Body of pancreas (tissue), 4 donors: Measurements from ENCODE around the gene OR51L1. TPM values are rescaled to one million over a fixed set of nuclear protein-coding genes. Genes with fewer than 3 reads are reported as not detected.

Experiments
- ATAC-seq: fragments of 150-250 bp; one replicate; pipeline ENCODE4 v1.9.1; 2016
- DNase-seq, 4 donors: peaks; one replicate each; pipeline ENCODE4 v3.0.0-alpha.2; 2019
- H3K27ac ChIP-seq, 4 donors: fragments of 200-600 bp; sonication (generic); 1 replicate in 3 of 4; 2 replicates in 1 of 4; pipeline versions ENCODE4 v1.5.1 to v1.6.1; 2016 to 2019; ENCODE audit warnings: mild to moderate bottlenecking in 1 of 4, mixed read lengths in 1 of 4, moderate library complexity in 1 of 4
- H3K27me3 ChIP-seq, 2 donors: fragments of 200-600 bp; sonication (generic); one replicate each; pipeline ENCODE4 v1.6.0; 2016; ENCODE audit warnings: mild to moderate bottlenecking in 1 of 2
- H3K36me3 ChIP-seq, 2 donors: fragments of 200-600 bp; sonication (generic); replicated peaks in 1 of 2; 2 replicates each; pipeline ENCODE4 v1.5.1; 2016; ENCODE audit warnings: low read depth in 2 of 2; ENCODE audit not compliant: insufficient read depth in 1 of 2
- H3K4me1 ChIP-seq: fragments of 200-600 bp; sonication (generic); one replicate; pipeline ENCODE4 v1.6.0; 2016
- H3K4me3 ChIP-seq, 2 donors: fragments of 200-600 bp; sonication (generic); 1 replicate in 1 of 2; 2 replicates in 1 of 2; pipeline ENCODE4 v1.5.1; 2016 to 2019
- H3K9me3 ChIP-seq, 3 donors: fragments of 200-600 bp; sonication (generic); 1 replicate in 2 of 3; 2 replicates in 1 of 3; pipeline ENCODE4 v1.5.1; 2016
- POLR2A ChIP-seq, 3 donors: fragments of 450-650 bp; IDR thresholded peaks; one replicate each; pipeline ENCODE4 v1.6.1; 2016; ENCODE audit warnings: antibody characterized with exemption in 3 of 3, mild to moderate bottlenecking in 2 of 3
- WGBS, 2 donors: methylation state at CpG; one replicate each; pipeline ENCODE4 v1.1.5; 2017; 5-methylcytosine and 5-hydroxymethylcytosine counted together
- intact Hi-C: fragments of 100-400 bp; cut with DNase I; formaldehyde crosslinking; loops from one replicate; pipeline ENCODE4 v1.15.1; 2023
- total RNA-seq, 2 donors: library from RNA; depleted of rRNA; stranded (reverse); fragments of >200 nt; gene quantifications; one replicate each; pipeline ENCODE4 v1.1.0, GENCODE V29; 2016
- TF ChIP-seq, protein P1 (sequence below), 7 experiments: fragments of 450-650 bp in 4 of 7; fragments of 200-600 bp in 3 of 7; sonication (generic) in 3 of 7; IDR thresholded peaks; one replicate each; pipeline ENCODE4 v1.5.1; 2016 to 2019; ENCODE audit warnings: antibody characterized with exemption in 7 of 7

Gene OR51L1
- total RNA-seq, 2 donors from 2014 or later, result not detected

DNA sequence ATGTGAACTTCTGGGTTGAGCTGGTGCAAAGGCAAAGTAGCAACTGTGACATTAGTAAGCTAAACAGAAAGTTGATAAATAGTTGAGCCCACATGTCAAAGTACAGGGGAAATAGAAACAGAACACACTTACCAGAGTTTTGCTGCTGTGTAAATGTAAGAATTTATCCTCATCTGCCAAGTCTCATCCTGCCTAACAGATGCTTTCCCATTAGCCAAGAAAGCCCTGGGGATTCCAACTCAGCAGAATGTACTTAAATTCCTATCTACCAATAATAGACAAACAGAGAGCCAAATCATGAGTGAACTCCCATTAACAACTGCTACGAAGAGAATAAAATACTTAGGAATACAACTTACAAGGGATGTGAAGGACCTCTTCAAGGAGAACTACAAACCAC lies 31.8 kb upstream of the OR51L1 start:
- TF ChIP-seq, protein P1, sequence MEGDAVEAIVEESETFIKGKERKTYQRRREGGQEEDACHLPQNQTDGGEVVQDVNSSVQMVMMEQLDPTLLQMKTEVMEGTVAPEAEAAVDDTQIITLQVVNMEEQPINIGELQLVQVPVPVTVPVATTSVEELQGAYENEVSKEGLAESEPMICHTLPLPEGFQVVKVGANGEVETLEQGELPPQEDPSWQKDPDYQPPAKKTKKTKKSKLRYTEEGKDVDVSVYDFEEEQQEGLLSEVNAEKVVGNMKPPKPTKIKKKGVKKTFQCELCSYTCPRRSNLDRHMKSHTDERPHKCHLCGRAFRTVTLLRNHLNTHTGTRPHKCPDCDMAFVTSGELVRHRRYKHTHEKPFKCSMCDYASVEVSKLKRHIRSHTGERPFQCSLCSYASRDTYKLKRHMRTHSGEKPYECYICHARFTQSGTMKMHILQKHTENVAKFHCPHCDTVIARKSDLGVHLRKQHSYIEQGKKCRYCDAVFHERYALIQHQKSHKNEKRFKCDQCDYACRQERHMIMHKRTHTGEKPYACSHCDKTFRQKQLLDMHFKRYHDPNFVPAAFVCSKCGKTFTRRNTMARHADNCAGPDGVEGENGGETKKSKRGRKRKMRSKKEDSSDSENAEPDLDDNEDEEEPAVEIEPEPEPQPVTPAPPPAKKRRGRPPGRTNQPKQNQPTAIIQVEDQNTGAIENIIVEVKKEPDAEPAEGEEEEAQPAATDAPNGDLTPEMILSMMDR (IDR thresholded peaks at IDR 0.05), result no peak
- TF ChIP-seq POLR2A (IDR thresholded peaks at IDR 0.05), result no peak
- Histone ChIP-seq H3K9me3 (no peaks in the 10 kb centered on the region), H3K27me3 (no peaks in the 10 kb centered on the region), H3K27ac (no peak overlapping the region), H3K4me1 (peaks cover 1% of the 10 kb centered on the region), H3K36me3 (no peaks in the 10 kb centered on the region), H3K4me3 (no peak overlapping the region)
- intact Hi-C loops, result no loop called here
- ATAC-seq (no peak), DNase-seq (no peak)
- WGBS, 2 donors, result 70 to 79% methylated on average over 1 of the region's 1 CpG

- no peak for TF ChIP-seq POLR2A (IDR thresholded peaks at IDR 0.05)
- TF ChIP-seq, protein P1 (IDR thresholded peaks at IDR 0.05), result no peak
- no peaks in the 10 kb centered on the region for H3K4me1 ChIP-seq
- H3K36me3 ChIP-seq, result no peaks in the 10 kb centered on the region
- no peaks in the 10 kb centered on the region for H3K9me3 ChIP-seq
- WGBS, 2 donors, result 82 to 86% methylated on average over 5 of the region's 5 CpGs
- no peak for ATAC-seq
- no peak for DNase-seq
- intact Hi-C loops, result no loop called here
- no peak overlapping the region for H3K4me3 ChIP-seq
- H3K27ac ChIP-seq, result no peak overlapping the region
- H3K27me3 ChIP-seq, result no peaks in the 10 kb centered on the region
Measured at GRCh38 chr11:4975436-4975835, 19.2 kb upstream of the OR51L1 start.

GRCh38 chr11:4979036-4979435 lies 15.6 kb upstream of the OR51L1 start:
- Histone ChIP-seq H3K27me3 (no peaks in the 10 kb centered on the region), H3K4me1 (peaks cover 10% of the 10 kb centered on the region), H3K4me3 (no peak overlapping the region), H3K36me3 (no peaks in the 10 kb centered on the region), H3K9me3 (no peaks in the 10 kb centered on the region), H3K27ac (no peak overlapping the region)
- TF ChIP-seq POLR2A (IDR thresholded peaks at IDR 0.05), result no peak
- TF ChIP-seq, protein P1 (IDR thresholded peaks at IDR 0.05), result no peak
- intact Hi-C loops, result no loop called here
- DNase-seq (no peak), ATAC-seq (no peak)
- 36 to 49% methylated on average over 3 of the region's 3 CpGs for WGBS, 2 donors

DNA sequence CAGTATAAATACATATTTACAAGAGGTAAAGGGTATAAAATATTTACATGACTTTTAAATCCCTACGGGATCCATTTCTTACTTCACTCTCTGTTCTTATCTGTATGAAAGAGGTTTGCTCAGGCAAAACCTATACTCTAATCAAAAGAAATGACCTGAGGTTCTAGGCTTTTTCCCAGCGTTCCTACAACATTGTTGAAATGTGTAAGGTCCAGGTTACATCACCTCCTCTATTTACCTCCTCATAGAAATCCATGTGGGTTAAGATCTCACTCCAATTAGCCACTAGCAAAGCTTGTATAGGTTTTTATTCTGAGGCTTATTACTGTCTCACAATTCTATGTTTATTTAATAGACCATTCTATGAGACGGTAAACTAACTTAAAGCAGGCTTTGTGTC lies 12.0 kb upstream of the OR51L1 start:
- H3K36me3 ChIP-seq, result no peaks in the 10 kb centered on the region
- DNase-seq, result no peak
- 64 to 65% methylated on average over 3 of the region's 3 CpGs for WGBS, 2 donors
- TF ChIP-seq, protein P1 (IDR thresholded peaks at IDR 0.05), result no peak
- no peak for TF ChIP-seq POLR2A (IDR thresholded peaks at IDR 0.05)
- H3K4me1 ChIP-seq, result peaks cover 13% of the 10 kb centered on the region
- H3K9me3 ChIP-seq, result no peaks in the 10 kb centered on the region
- ATAC-seq, result no peak
- intact Hi-C loops, result no loop called here
- no peak overlapping the region for H3K27ac ChIP-seq
- no peak overlapping the region for H3K4me3 ChIP-seq
- no peaks in the 10 kb centered on the region for H3K27me3 ChIP-seq

- WGBS, 2 donors, result 17 to 25% methylated on average over 6 of the region's 6 CpGs
- no peak for TF ChIP-seq POLR2A (IDR thresholded peaks at IDR 0.05)
- TF ChIP-seq, protein P1 (IDR thresholded peaks at IDR 0.05), result no peak
- no peaks in the 10 kb centered on the region for H3K27me3 ChIP-seq
- DNase-seq, result peak in 3 of 4 donors; percentile 12 to 19 (median 13)
- H3K36me3 ChIP-seq, result no peaks in the 10 kb centered on the region
- intact Hi-C loops, result no loop called here
- no peaks in the 10 kb centered on the region for H3K9me3 ChIP-seq
- no peak overlapping the region for H3K27ac ChIP-seq
- H3K4me1 ChIP-seq, result peaks cover 13% of the 10 kb centered on the region
- peak; percentile 75 for ATAC-seq
- H3K4me3 ChIP-seq, result no peak overlapping the region
Measured at GRCh38 chr11:4983841-4984240, 10.8 kb upstream of the OR51L1 start.
